Measurements from ENCODE around the gene AUTS2.
A peak's percentile ranks its signal among the peaks of the same experiment; 100 is the strongest.
"Not testable (repeated sequence)": the region's sequence is repeated elsewhere in the genome, so short reads cannot be mapped to it uniquely, and the experiment has no call there.

Gene AUTS2

GRCh38 chr7:70727861-70728260 lies 1129.6 kb downstream of the AUTS2 start:
- Histone ChIP-seq H3K27ac (ENCODE audit: low read length) (no peak overlapping the region), H3K9me3 (ENCODE audit: control insufficient read depth, insufficient read depth, low read length) (no peaks in the 10 kb centered on the region), H3K27me3 (ENCODE audit: control insufficient read depth, insufficient read depth, low read length) (no peaks in the 10 kb centered on the region; the same call in 1 of the 2 replicates), H3K4me1 (ENCODE audit: control insufficient read depth, insufficient read depth, low read length) (no peaks in the 10 kb centered on the region; the same call in 1 of the 2 replicates), H3K4me3 (ENCODE audit: low read length) (no peak overlapping the region), H3K36me3 (ENCODE audit: control insufficient read depth, insufficient read depth, low read length) (no peaks in the 10 kb centered on the region)
- no CpG with 5 or more reads among the region's 2 CpGs for WGBS (ENCODE audit: insufficient coverage, insufficient read length)
- DNase-seq (ENCODE audit: low read depth, low spot score) = no peak

DNA sequence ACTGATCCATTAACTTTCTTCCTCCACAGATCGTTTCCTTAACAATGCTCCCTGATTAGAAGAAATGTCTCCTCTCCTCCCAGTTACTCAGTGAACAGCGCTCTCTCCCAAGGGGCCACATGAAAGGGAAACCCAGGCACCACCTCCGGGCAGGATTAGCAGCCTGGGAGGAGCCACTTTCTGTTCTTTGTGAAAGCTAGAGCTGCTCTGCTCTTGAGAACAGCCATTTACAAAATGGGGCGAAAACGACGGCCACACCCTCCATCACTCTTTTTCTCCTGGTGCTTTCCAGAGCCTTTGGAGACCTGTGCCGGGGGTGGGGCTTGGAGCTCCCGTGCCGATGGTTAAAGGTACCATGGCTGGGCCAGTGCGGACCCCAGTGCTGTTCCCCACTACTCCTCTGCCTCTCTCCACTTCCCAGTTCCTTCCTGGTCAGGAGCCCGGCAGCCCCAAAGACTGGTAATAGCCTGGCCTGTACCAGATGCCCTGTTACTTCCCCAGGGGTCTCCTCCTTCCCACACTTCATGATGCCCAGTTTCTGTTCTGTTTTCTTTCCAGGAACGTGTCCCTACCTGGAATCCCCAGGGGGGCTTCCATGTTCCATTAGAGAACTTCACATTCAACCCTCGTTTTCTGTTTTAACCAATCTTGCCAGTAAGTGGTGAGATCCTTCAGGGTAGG lies 1130.7 kb downstream of the AUTS2 start:
- H3K27me3 ChIP-seq (ENCODE audit: control insufficient read depth, insufficient read depth, low read length) = no peaks in the 10 kb centered on the region
- no peaks in the 10 kb centered on the region; the same call in 1 of the 2 replicates for H3K4me1 ChIP-seq (ENCODE audit: control insufficient read depth, insufficient read depth, low read length)
- no peak overlapping the region for H3K27ac ChIP-seq (ENCODE audit: low read length)
- H3K36me3 ChIP-seq (ENCODE audit: control insufficient read depth, insufficient read depth, low read length) = no peaks in the 10 kb centered on the region
- DNase-seq (ENCODE audit: low read depth, low spot score) = peak; percentile 72
- H3K4me3 ChIP-seq (ENCODE audit: low read length) = no peak overlapping the region
- WGBS (ENCODE audit: insufficient coverage, insufficient read length) = no CpG with 5 or more reads among the region's 13 CpGs
- H3K9me3 ChIP-seq (ENCODE audit: control insufficient read depth, insufficient read depth, low read length) = no peaks in the 10 kb centered on the region

DNA sequence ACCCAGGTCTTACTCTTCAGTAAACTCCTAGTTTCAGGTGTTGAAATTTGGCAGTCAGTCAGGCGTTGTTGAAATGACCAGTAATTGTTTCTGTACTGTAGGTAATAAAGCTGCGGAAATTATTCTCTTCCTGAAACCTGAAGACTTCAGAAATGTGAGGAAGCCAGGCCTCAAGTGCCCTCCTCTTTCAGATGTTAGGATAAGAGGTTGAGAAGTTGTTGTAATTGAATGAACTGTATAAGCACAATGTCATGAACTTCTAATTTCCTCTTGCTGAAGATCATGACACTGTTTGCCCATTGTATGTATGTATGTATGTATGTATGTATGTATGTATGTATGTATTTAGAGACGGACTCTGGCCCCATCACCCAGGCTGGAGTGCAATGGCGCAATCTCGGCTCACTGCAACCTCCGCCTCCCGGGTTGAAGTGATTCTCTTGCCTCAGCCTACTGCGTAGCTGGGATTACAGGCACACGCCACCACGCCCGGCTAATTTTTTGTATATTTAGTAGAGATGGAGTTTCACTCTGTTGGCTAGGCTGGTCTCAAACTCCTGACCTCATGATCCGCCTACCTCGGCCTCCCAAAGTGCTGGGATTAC lies 1131.4 kb downstream of the AUTS2 start:
- not testable (repeated sequence) for DNase-seq (ENCODE audit: low read depth, low spot score); H3K9me3 ChIP-seq (ENCODE audit: control insufficient read depth, insufficient read depth, low read length); H3K4me3 ChIP-seq (ENCODE audit: low read length); H3K36me3 ChIP-seq (ENCODE audit: control insufficient read depth, insufficient read depth, low read length); H3K4me1 ChIP-seq (ENCODE audit: control insufficient read depth, insufficient read depth, low read length); H3K27me3 ChIP-seq (ENCODE audit: control insufficient read depth, insufficient read depth, low read length); H3K27ac ChIP-seq (ENCODE audit: low read length)
- no CpG with 5 or more reads among the region's 13 CpGs for WGBS (ENCODE audit: insufficient coverage, insufficient read length)

GRCh38 chr7:70730451-70731110 lies 1132.3 kb downstream of the AUTS2 start:
- no peaks in the 10 kb centered on the region for H3K36me3 ChIP-seq (ENCODE audit: control insufficient read depth, insufficient read depth, low read length)
- no peak overlapping the region for H3K4me3 ChIP-seq (ENCODE audit: low read length)
- H3K27ac ChIP-seq (ENCODE audit: low read length) = no peak overlapping the region
- H3K27me3 ChIP-seq (ENCODE audit: control insufficient read depth, insufficient read depth, low read length) = no peaks in the 10 kb centered on the region
- WGBS (ENCODE audit: insufficient coverage, insufficient read length) = no CpG with 5 or more reads among the region's 7 CpGs
- no peaks in the 10 kb centered on the region; the same call in 1 of the 2 replicates for H3K4me1 ChIP-seq (ENCODE audit: control insufficient read depth, insufficient read depth, low read length)
- DNase-seq (ENCODE audit: low read depth, low spot score) = no peak
- no peaks in the 10 kb centered on the region for H3K9me3 ChIP-seq (ENCODE audit: control insufficient read depth, insufficient read depth, low read length)

DNA sequence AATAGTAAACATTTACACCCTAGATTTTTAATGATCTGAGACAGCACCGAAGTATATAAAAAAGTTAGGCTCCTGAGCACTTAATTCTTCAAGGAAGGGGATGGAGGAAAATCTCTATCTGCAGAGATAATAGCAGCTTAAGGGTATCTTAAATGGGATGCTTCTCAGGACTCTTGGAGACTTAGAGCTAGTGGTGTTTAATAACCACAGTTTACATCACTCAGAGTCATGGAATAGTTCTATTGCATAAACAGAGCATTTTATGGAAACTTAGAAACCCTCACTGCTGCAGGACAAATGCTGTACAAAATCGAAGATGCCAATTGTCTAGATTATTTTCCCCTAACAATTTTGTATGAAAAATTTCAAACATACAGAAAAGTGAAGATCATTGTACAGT lies 1134.8 kb downstream of the AUTS2 start:
- no peak for DNase-seq (ENCODE audit: low read depth, low spot score)
- no peaks in the 10 kb centered on the region for H3K9me3 ChIP-seq (ENCODE audit: control insufficient read depth, insufficient read depth, low read length)
- H3K27me3 ChIP-seq (ENCODE audit: control insufficient read depth, insufficient read depth, low read length) = no peaks in the 10 kb centered on the region
- no CpG with 5 or more reads among the region's 2 CpGs for WGBS (ENCODE audit: insufficient coverage, insufficient read length)
- H3K36me3 ChIP-seq (ENCODE audit: control insufficient read depth, insufficient read depth, low read length) = no peaks in the 10 kb centered on the region
- H3K27ac ChIP-seq (ENCODE audit: low read length) = no peak overlapping the region
- H3K4me3 ChIP-seq (ENCODE audit: low read length) = no peak overlapping the region
- peaks cover 2% of the 10 kb centered on the region; the same call in 1 of the 2 replicates for H3K4me1 ChIP-seq (ENCODE audit: control insufficient read depth, insufficient read depth, low read length)

GRCh38 chr7:70734411-70734810 lies 1136.1 kb downstream of the AUTS2 start:
- H3K4me1 ChIP-seq (ENCODE audit: control insufficient read depth, insufficient read depth, low read length) = peaks cover 2% of the 10 kb centered on the region; the same call in 1 of the 2 replicates
- no peaks in the 10 kb centered on the region for H3K9me3 ChIP-seq (ENCODE audit: control insufficient read depth, insufficient read depth, low read length)
- H3K36me3 ChIP-seq (ENCODE audit: control insufficient read depth, insufficient read depth, low read length) = no peaks in the 10 kb centered on the region
- no peak for DNase-seq (ENCODE audit: low read depth, low spot score)
- no peaks in the 10 kb centered on the region for H3K27me3 ChIP-seq (ENCODE audit: control insufficient read depth, insufficient read depth, low read length)
- no peak overlapping the region for H3K27ac ChIP-seq (ENCODE audit: low read length)
- H3K4me3 ChIP-seq (ENCODE audit: low read length) = no peak overlapping the region
- no CpG with 5 or more reads among the region's 2 CpGs for WGBS (ENCODE audit: insufficient coverage, insufficient read length)

DNA sequence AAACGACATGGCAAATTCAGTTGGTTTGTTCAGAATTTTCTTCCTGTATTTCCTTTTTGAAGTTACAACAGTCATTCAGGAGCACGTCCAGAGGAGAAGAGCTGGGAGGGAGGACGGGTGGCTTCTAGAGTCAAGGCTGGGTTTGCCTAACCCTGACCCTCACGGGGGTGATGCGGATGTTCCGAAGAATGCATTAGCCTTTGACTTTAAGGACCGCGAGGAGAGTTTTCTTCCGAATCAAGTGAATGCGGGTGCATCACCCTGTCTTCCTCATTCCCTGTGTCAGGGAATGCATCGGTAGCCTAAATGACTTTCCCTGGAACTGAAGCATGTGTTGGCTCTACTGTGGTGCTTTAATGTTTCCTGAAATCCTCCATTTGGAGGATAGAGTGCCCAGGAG lies 1137.0 kb downstream of the AUTS2 start:
- Histone ChIP-seq H3K4me3 (ENCODE audit: low read length) (no peak overlapping the region), H3K27me3 (ENCODE audit: control insufficient read depth, insufficient read depth, low read length) (no peaks in the 10 kb centered on the region), H3K36me3 (ENCODE audit: control insufficient read depth, insufficient read depth, low read length) (no peaks in the 10 kb centered on the region), H3K4me1 (ENCODE audit: control insufficient read depth, insufficient read depth, low read length) (peaks cover 2% of the 10 kb centered on the region; the same call in 1 of the 2 replicates), H3K27ac (ENCODE audit: low read length) (no peak overlapping the region), H3K9me3 (ENCODE audit: control insufficient read depth, insufficient read depth, low read length) (no peaks in the 10 kb centered on the region)
- DNase-seq (ENCODE audit: low read depth, low spot score) = no peak
- no CpG with 5 or more reads among the region's 11 CpGs for WGBS (ENCODE audit: insufficient coverage, insufficient read length)

GRCh38 chr7:70736715-70737460 lies 1138.6 kb downstream of the AUTS2 start:
- Histone ChIP-seq H3K4me3 (ENCODE audit: low read length) (no peak overlapping the region), H3K27ac (ENCODE audit: low read length) (no peak overlapping the region), H3K27me3 (ENCODE audit: control insufficient read depth, insufficient read depth, low read length) (no peaks in the 10 kb centered on the region), H3K9me3 (ENCODE audit: control insufficient read depth, insufficient read depth, low read length) (no peaks in the 10 kb centered on the region), H3K4me1 (ENCODE audit: control insufficient read depth, insufficient read depth, low read length) (peaks cover 4% of the 10 kb centered on the region; the same call in 1 of the 2 replicates), H3K36me3 (ENCODE audit: control insufficient read depth, insufficient read depth, low read length) (no peaks in the 10 kb centered on the region)
- no peak for DNase-seq (ENCODE audit: low read depth, low spot score)
- no CpG with 5 or more reads among the region's 11 CpGs for WGBS (ENCODE audit: insufficient coverage, insufficient read length)

DNA sequence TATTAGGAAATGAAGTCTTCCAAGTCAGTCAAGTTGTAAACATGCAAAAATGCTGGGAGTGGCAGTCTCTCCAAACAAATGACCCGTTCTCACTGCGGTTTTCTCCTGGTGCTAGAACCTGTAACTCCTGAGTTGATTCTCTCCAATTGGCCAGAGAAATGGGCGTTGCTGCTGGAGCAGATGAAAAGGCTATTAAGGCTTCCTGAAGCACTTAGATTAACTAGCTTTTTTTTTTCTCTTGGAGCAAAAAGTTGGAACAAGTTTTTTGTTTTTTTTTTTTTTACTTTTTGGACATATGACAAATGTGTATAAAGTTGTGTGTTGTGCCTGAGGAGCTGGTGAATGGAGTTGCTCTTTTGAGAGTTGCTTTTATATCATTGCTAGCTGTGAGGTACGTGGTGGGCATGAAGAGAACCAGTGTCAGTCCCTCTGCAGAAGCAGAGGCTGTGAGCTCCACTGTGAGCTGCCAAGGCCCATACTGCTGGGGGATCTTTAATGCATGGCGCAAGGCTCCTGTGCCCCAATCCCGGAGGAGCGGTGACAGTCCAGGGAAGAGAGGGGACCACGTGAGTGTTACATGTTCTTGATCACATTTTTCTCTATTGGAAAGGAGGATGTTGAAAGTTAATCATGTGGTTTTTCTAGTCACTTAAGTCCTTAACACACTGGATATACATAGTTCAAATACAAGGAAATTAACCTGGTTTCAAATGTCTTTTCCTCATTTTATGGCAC lies 1140.0 kb downstream of the AUTS2 start:
- WGBS (ENCODE audit: insufficient coverage, insufficient read length) = no CpG with 5 or more reads among the region's 8 CpGs

More for the DNA sequence above, 1140.0 kb downstream of the AUTS2 start:
- H3K4me3 ChIP-seq (ENCODE audit: low read length) = no peak overlapping the region
- H3K27me3 ChIP-seq (ENCODE audit: control insufficient read depth, insufficient read depth, low read length) = no peaks in the 10 kb centered on the region
- no peak overlapping the region for H3K27ac ChIP-seq (ENCODE audit: low read length)
- no peaks in the 10 kb centered on the region for H3K36me3 ChIP-seq (ENCODE audit: control insufficient read depth, insufficient read depth, low read length)
- DNase-seq (ENCODE audit: low read depth, low spot score) = no peak
- no peaks in the 10 kb centered on the region for H3K9me3 ChIP-seq (ENCODE audit: control insufficient read depth, insufficient read depth, low read length)
- H3K4me1 ChIP-seq (ENCODE audit: control insufficient read depth, insufficient read depth, low read length) = peaks cover 4% of the 10 kb centered on the region; the same call in 1 of the 2 replicates
